ENCODE data around the gene MID1. TPM values are rescaled to one million over a fixed set of nuclear protein-coding genes. Genes with fewer than 3 reads are reported as not detected.

The MID1 gene
- total RNA-seq, 4 donors from 2014 or later, result 19.6 to 40.4 (median 29.9) TPM

GRCh38 chrX:10534611-10535010 is 85.8 kb downstream of the MID1 start:
- no peaks in the 10 kb centered on the region for H3K27me3 ChIP-seq
- no peak overlapping the region for H3K4me3 ChIP-seq
- TF ChIP-seq CTCF (IDR thresholded peaks at IDR 0.05) (no peak), POLR2A (IDR thresholded peaks at IDR 0.05) (no peak)
- H3K36me3 ChIP-seq, result no peaks in the 10 kb centered on the region
- H3K4me1 ChIP-seq, result no peaks in the 10 kb centered on the region
- H3K27ac ChIP-seq, result no peak overlapping the region
- no peak for DNase-seq
- no peaks in the 10 kb centered on the region for H3K9me3 ChIP-seq

- no peak for TF ChIP-seq POLR2A (IDR thresholded peaks at IDR 0.05)
- TF ChIP-seq CTCF (IDR thresholded peaks at IDR 0.05), result no peak
- Histone ChIP-seq H3K27me3 (no peaks in the 10 kb centered on the region), H3K36me3 (no peaks in the 10 kb centered on the region), H3K4me1 (no peaks in the 10 kb centered on the region), H3K4me3 (no peak overlapping the region), H3K27ac (no peak overlapping the region), H3K9me3 (no peaks in the 10 kb centered on the region)
- DNase-seq, result no peak
Observed at GRCh38 chrX:10533696-10534365, 86.6 kb downstream of the MID1 start.

GRCh38 chrX:10531927-10532326 is 88.5 kb downstream of the MID1 start:
- Histone ChIP-seq H3K9me3 (no peaks in the 10 kb centered on the region), H3K36me3 (no peaks in the 10 kb centered on the region), H3K4me1 (no peaks in the 10 kb centered on the region), H3K27me3 (no peaks in the 10 kb centered on the region), H3K27ac (no peak overlapping the region), H3K4me3 (no peak overlapping the region)
- DNase-seq, result no peak
- TF ChIP-seq CTCF (IDR thresholded peaks at IDR 0.05) (no peak), POLR2A (IDR thresholded peaks at IDR 0.05) (no peak)

- Histone ChIP-seq H3K27me3 (no peaks in the 10 kb centered on the region), H3K36me3 (no peaks in the 10 kb centered on the region)
- TF ChIP-seq CTCF (IDR thresholded peaks at IDR 0.05) (no peak), POLR2A (IDR thresholded peaks at IDR 0.05) (no peak)
Observed at GRCh38 chrX:10529344-10529743, 91.0 kb downstream of the MID1 start.

GRCh38 chrX:10526451-10526850 is 93.9 kb downstream of the MID1 start:
- Histone ChIP-seq H3K9me3 (no peaks in the 10 kb centered on the region), H3K4me3 (no peak overlapping the region), H3K27ac (no peak overlapping the region), H3K27me3 (no peaks in the 10 kb centered on the region), H3K4me1 (no peaks in the 10 kb centered on the region), H3K36me3 (no peaks in the 10 kb centered on the region)
- no peak for DNase-seq
- no peak for TF ChIP-seq CTCF (IDR thresholded peaks at IDR 0.05)
- no peak for TF ChIP-seq POLR2A (IDR thresholded peaks at IDR 0.05)

More at GRCh38 chrX:10529344-10529743, 91.0 kb downstream of the MID1 start:
- Histone ChIP-seq H3K27ac (no peak overlapping the region), H3K9me3 (no peaks in the 10 kb centered on the region), H3K4me3 (no peak overlapping the region), H3K4me1 (no peaks in the 10 kb centered on the region)
- no peak for DNase-seq

Data from Peyer's patch (tissue), 4 donors.